ENCODE data around the gene CEP72. TPM values are rescaled to one million over a fixed set of nuclear protein-coding genes. Genes with fewer than 3 reads are reported as not detected.

CEP72 gene
- total RNA-seq, 1 experiment from 2014 or later: 16.4 TPM

GRCh38 chr5:662751-663435 is 50.8 kb downstream of the CEP72 start:
- no peaks in the 10 kb centered on the region for H3K27me3 Mint-ChIP-seq (ENCODE audit: insufficient read depth, unreplicated experiment)
- DNase-seq (ENCODE audit: unreplicated experiment): no peak
- no peaks in the 10 kb centered on the region for H3K9me3 Mint-ChIP-seq (ENCODE audit: unreplicated experiment)
- ChIA-PET CTCF (no interaction called here), POLR2A (no interaction called here)
- peaks cover 2% of the 10 kb centered on the region for H3K4me1 Mint-ChIP-seq (ENCODE audit: insufficient read depth, unreplicated experiment)
- no peak for TF ChIP-seq CTCF (IDR thresholded peaks at IDR 0.05; ENCODE audit: unreplicated experiment)
- H3K27ac Mint-ChIP-seq (ENCODE audit: low read depth, unreplicated experiment): no peak overlapping the region
- BruUV-seq (replicated peaks): no TSS peak
- no peak overlapping the region for H3K4me3 Mint-ChIP-seq (ENCODE audit: unreplicated experiment)
- peaks cover 29% of the 10 kb centered on the region for H3K36me3 Mint-ChIP-seq (ENCODE audit: insufficient read depth, unreplicated experiment)
- intact Hi-C loops (cut with micrococcal nuclease): no loop called here

- Mint-ChIP-seq H3K9me3 (ENCODE audit: unreplicated experiment) (no peaks in the 10 kb centered on the region), H3K4me1 (ENCODE audit: insufficient read depth, unreplicated experiment) (no peaks in the 10 kb centered on the region), H3K36me3 (ENCODE audit: insufficient read depth, unreplicated experiment) (peaks cover 29% of the 10 kb centered on the region), H3K27me3 (ENCODE audit: insufficient read depth, unreplicated experiment) (no peaks in the 10 kb centered on the region), H3K4me3 (ENCODE audit: unreplicated experiment) (no peak overlapping the region), H3K27ac (ENCODE audit: low read depth, unreplicated experiment) (no peak overlapping the region)
- no TSS peak for BruUV-seq (replicated peaks)
- no peak for DNase-seq (ENCODE audit: unreplicated experiment)
- TF ChIP-seq CTCF (IDR thresholded peaks at IDR 0.05; ENCODE audit: unreplicated experiment): no peak
- ChIA-PET POLR2A (no interaction called here), CTCF (no interaction called here)
- intact Hi-C loops (cut with micrococcal nuclease): no loop called here
Measured at GRCh38 chr5:663436-664342, 51.5 kb downstream of the CEP72 start.

- no peak overlapping the region for H3K27ac Mint-ChIP-seq (ENCODE audit: low read depth, unreplicated experiment)
- no peaks in the 10 kb centered on the region for H3K9me3 Mint-ChIP-seq (ENCODE audit: unreplicated experiment)
- no TSS peak for BruUV-seq (replicated peaks)
- peaks cover 29% of the 10 kb centered on the region for H3K36me3 Mint-ChIP-seq (ENCODE audit: insufficient read depth, unreplicated experiment)
- DNase-seq (ENCODE audit: unreplicated experiment): no peak
- intact Hi-C loops (cut with micrococcal nuclease): no loop called here
- no peaks in the 10 kb centered on the region for H3K27me3 Mint-ChIP-seq (ENCODE audit: insufficient read depth, unreplicated experiment)
- no peak for TF ChIP-seq CTCF (IDR thresholded peaks at IDR 0.05; ENCODE audit: unreplicated experiment)
- ChIA-PET POLR2A (no interaction called here), CTCF (interaction anchor here (0.7 kb wide), 1 partner anchor 240 kb away, joined by 3 read pairs; no protein-coding TSS in a partner anchor)
- H3K4me3 Mint-ChIP-seq (ENCODE audit: unreplicated experiment): no peak overlapping the region
- no peaks in the 10 kb centered on the region for H3K4me1 Mint-ChIP-seq (ENCODE audit: insufficient read depth, unreplicated experiment)
Measured at GRCh38 chr5:664343-664993, 52.3 kb downstream of the CEP72 start.

GRCh38 chr5:664994-665360 is 52.8 kb downstream of the CEP72 start:
- TF ChIP-seq CTCF (IDR thresholded peaks at IDR 0.05; ENCODE audit: unreplicated experiment): no peak
- H3K27ac Mint-ChIP-seq (ENCODE audit: low read depth, unreplicated experiment): no peak overlapping the region
- intact Hi-C loops (cut with micrococcal nuclease): no loop called here
- CTCF ChIA-PET: interaction anchor here (0.7 kb wide), 1 partner anchor 240 kb away, joined by 3 read pairs; no protein-coding TSS in a partner anchor
- no peak for DNase-seq (ENCODE audit: unreplicated experiment)
- no peaks in the 10 kb centered on the region for H3K4me1 Mint-ChIP-seq (ENCODE audit: insufficient read depth, unreplicated experiment)
- no peaks in the 10 kb centered on the region for H3K9me3 Mint-ChIP-seq (ENCODE audit: unreplicated experiment)
- peaks cover 27% of the 10 kb centered on the region for H3K36me3 Mint-ChIP-seq (ENCODE audit: insufficient read depth, unreplicated experiment)
- POLR2A ChIA-PET: no interaction called here
- no peak overlapping the region for H3K4me3 Mint-ChIP-seq (ENCODE audit: unreplicated experiment)
- BruUV-seq (replicated peaks): no TSS peak
- H3K27me3 Mint-ChIP-seq (ENCODE audit: insufficient read depth, unreplicated experiment): no peaks in the 10 kb centered on the region
